Mesendoderm (in vitro differentiated cells): Measurements from ENCODE around the gene ZFPL1.
A peak's percentile ranks its signal among the peaks of the same experiment; 100 is the strongest.

ENCODE experiments used
- DNase-seq: peaks from one replicate; pipeline ENCODE4 v3.0.0; 2013
- H2AK5ac ChIP-seq: 2 replicates; pipeline ENCODE4 v1.6.1; 2013; ENCODE audit warnings: low read length, inconsistent platforms
- H2BK120ac ChIP-seq: 2 replicates; pipeline ENCODE4 v1.6.1; 2013; ENCODE audit warnings: low read depth, mild to moderate bottlenecking, low read length, moderate library complexity, mixed read lengths
- H2BK15ac ChIP-seq: replicated peaks from 2 replicates; pipeline ENCODE4 v1.6.1; 2013; ENCODE audit warnings: low read depth, mild to moderate bottlenecking, moderate library complexity
- H2BK5ac ChIP-seq: 2 replicates; pipeline ENCODE4 v1.6.1; 2013; ENCODE audit warnings: low read length, inconsistent platforms
- H3K18ac ChIP-seq: 2 replicates; pipeline ENCODE4 v1.6.1; 2013; ENCODE audit warnings: mild to moderate bottlenecking, low read length, mixed read lengths
- H3K23ac ChIP-seq: one replicate; pipeline ENCODE4 v1.6.1; 2013; ENCODE audit warnings: low read length
- H3K27ac ChIP-seq: 2 replicates; pipeline ENCODE4 v1.5.1; 2013; ENCODE audit warnings: low read depth, mild to moderate bottlenecking, inconsistent platforms, low read length, moderate library complexity
- H3K27me3 ChIP-seq: 2 replicates; pipeline ENCODE4 v1.6.1; 2013; ENCODE audit warnings: low read length, control low read depth, mild to moderate bottlenecking, inconsistent platforms; ENCODE audit not compliant: insufficient read depth, poor library complexity
- H3K36me3 ChIP-seq: 2 replicates; pipeline ENCODE4 v1.6.1; 2013; ENCODE audit warnings: low read length, inconsistent platforms; ENCODE audit not compliant: control insufficient read depth, insufficient read depth
- H3K4ac ChIP-seq: one replicate; pipeline ENCODE4 v1.6.1; 2013; ENCODE audit warnings: low read depth, mild to moderate bottlenecking, low read length, moderate library complexity
- H3K4me1 ChIP-seq: 2 replicates; pipeline ENCODE4 v1.6.1; 2013; ENCODE audit warnings: low read depth, low read length, inconsistent platforms; ENCODE audit not compliant: control insufficient read depth
- H3K4me2 ChIP-seq: 2 replicates; pipeline ENCODE4 v1.6.1; 2013; ENCODE audit warnings: low read length
- H3K4me3 ChIP-seq: 2 replicates; pipeline ENCODE4 v1.5.1; 2013; ENCODE audit warnings: mild to moderate bottlenecking, low read length
- H3K56ac ChIP-seq: one replicate; pipeline ENCODE4 v1.6.1; 2013; ENCODE audit warnings: low read length
- H3K79me1 ChIP-seq: 2 replicates; pipeline ENCODE4 v1.6.1; 2013; ENCODE audit warnings: low read length, inconsistent platforms
- H3K79me2 ChIP-seq: 2 replicates; pipeline ENCODE4 v1.6.1; 2013; ENCODE audit warnings: mild to moderate bottlenecking, low read length; ENCODE audit not compliant: control insufficient read depth, insufficient read depth
- H3K9ac ChIP-seq: 2 replicates; pipeline ENCODE4 v1.6.1; 2013; ENCODE audit warnings: low read length, inconsistent platforms
- H4K5ac ChIP-seq: one replicate; pipeline ENCODE4 v1.6.1; 2013; ENCODE audit warnings: low read length
- H4K8ac ChIP-seq: one replicate; pipeline ENCODE4 v1.6.1; 2013; ENCODE audit warnings: low read depth, mild to moderate bottlenecking, control low read depth, low read length, moderate library complexity
- WGBS: extraction: QIAGEN DNeasy Blood & Tissue Kit; methylation state at CpG from one replicate; pipeline ENCODE4 v1.1.7; 2013; ENCODE audit warnings: low lambda C conversion rate, missing lambda C conversion rate; ENCODE audit not compliant: insufficient coverage; ENCODE audit errors: extremely low coverage; 5-methylcytosine and 5-hydroxymethylcytosine counted together

ZFPL1 gene

DNA sequence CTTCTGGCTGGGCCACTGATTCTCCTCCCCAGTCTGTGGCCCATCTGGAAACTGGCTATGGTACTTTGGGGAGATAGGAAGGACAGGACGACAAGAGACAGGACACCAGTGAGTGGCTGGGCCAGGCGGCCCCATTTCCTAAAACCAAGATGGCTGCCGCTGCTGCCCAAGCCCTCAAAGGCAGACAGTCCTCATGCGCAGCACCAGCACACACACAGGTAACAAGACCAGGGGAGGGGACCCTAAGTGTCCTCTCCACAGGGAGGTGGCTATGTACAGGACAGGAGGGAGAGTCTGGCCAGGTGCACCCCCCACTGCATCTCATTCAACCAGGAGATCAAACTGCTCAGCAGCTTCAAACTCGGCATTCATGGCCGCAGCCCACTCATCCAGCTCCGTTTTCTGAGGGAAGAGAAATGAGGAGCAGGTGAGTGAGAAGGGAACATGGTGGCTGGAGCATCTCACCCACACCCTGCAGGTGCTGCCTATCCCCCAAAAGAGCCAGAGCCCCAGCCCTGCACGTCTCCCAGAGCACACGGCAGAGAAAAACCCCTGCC is 5.2 kb upstream of the ZFPL1 start:
- H3K27me3 ChIP-seq, result no peaks in the 10 kb centered on the region
- H2BK15ac ChIP-seq, result no peak overlapping the region

GRCh38 chr11:65083134-65083833 is 738 bp upstream of the ZFPL1 start:
- no peak overlapping the region for H4K5ac ChIP-seq
- H3K79me1 ChIP-seq, result peaks cover 29% of the 10 kb centered on the region
- no peak overlapping the region for H4K8ac ChIP-seq
- H2BK15ac ChIP-seq, result no peak overlapping the region
- peak overlapping the region; percentile 92 for H3K4me2 ChIP-seq
- no CpG with 5 or more reads among the region's 13 CpGs for WGBS
- DNase-seq, result no peak
- H3K4me1 ChIP-seq, result peaks cover 2% of the 10 kb centered on the region
- H3K36me3 ChIP-seq, result peaks cover 14% of the 10 kb centered on the region
- no peak overlapping the region for H2BK120ac ChIP-seq
- peak overlapping the region; percentile 85 for H2AK5ac ChIP-seq
- H3K27ac ChIP-seq, result no peak overlapping the region
- H3K27me3 ChIP-seq, result no peaks in the 10 kb centered on the region
- H2BK5ac ChIP-seq, result peak overlapping the region; percentile 70
- peaks cover 29% of the 10 kb centered on the region for H3K79me2 ChIP-seq
- H3K23ac ChIP-seq, result peak overlapping the region; percentile 55
- peak overlapping the region; percentile 99 for H3K9ac ChIP-seq
- peak overlapping the region; percentile 100 for H3K56ac ChIP-seq
- peak overlapping the region; percentile 58 for H3K4ac ChIP-seq
- peak overlapping the region; percentile 100 for H3K4me3 ChIP-seq
- peak overlapping the region; percentile 29 for H3K18ac ChIP-seq

More for the DNA sequence above, 5.2 kb upstream of the ZFPL1 start:
- no CpG with 5 or more reads among the region's 9 CpGs for WGBS
- Histone ChIP-seq H3K18ac (no peak overlapping the region), H3K4me3 (no peak overlapping the region), H3K56ac (no peak overlapping the region), H2BK120ac (no peak overlapping the region), H3K4me1 (peaks cover 2% of the 10 kb centered on the region), H2BK5ac (no peak overlapping the region), H2AK5ac (no peak overlapping the region), H3K79me2 (peaks cover 34% of the 10 kb centered on the region), H3K27ac (no peak overlapping the region), H3K4ac (no peak overlapping the region), H3K36me3 (peaks cover 21% of the 10 kb centered on the region), H4K5ac (no peak overlapping the region), H3K4me2 (no peak overlapping the region), H3K79me1 (peaks cover 32% of the 10 kb centered on the region), H4K8ac (no peak overlapping the region), H3K23ac (no peak overlapping the region), H3K9ac (no peak overlapping the region)
- no peak for DNase-seq

DNA sequence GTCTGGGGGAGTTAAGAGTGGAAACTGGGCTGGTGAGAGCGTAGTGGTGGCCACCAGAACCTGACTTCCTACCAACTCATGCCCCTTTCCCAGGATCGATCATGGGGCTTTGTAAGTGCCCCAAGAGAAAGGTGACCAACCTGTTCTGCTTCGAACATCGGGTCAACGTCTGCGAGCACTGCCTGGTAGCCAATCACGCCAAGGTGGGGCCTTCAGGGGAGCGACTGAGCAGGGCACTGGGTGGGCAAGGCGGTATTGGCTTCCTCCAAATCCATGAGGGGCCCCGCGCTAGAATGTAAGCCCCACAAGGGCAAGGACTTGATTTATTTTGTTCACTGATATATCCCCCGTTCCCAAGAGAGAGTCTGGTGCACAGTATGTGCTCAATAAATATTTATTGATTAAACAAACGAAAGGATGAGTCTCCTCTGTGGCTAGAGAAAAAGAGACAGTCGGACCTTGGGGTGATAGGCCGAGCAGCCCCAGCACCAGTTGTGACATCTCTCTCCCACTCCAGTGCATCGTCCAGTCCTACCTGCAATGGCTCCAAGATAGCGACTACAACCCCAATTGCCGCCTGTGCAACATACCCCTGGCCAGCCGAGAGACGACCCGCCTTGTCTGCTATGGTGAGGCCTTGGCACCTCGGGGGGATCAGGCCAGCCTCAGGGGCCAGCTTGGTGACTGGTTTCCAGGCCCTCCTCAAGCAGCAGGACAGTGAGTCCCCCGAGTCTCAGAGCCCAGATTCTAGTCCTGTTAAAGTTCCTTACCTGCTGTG is 765 bp downstream of the ZFPL1 start:
- peak overlapping the region; percentile 72 for H2BK5ac ChIP-seq
- peak overlapping the region; percentile 74 for H3K23ac ChIP-seq
- peak; percentile 18 for DNase-seq
- peaks cover 23% of the 10 kb centered on the region for H3K79me1 ChIP-seq
- WGBS, result no CpG with 5 or more reads among the region's 23 CpGs
- H4K5ac ChIP-seq, result no peak overlapping the region
- H3K27ac ChIP-seq, result no peak overlapping the region
- H3K79me2 ChIP-seq, result peaks cover 22% of the 10 kb centered on the region
- peak overlapping the region; percentile 93 for H3K4me3 ChIP-seq
- H3K4me1 ChIP-seq, result peaks cover 2% of the 10 kb centered on the region
- no peak overlapping the region for H3K18ac ChIP-seq
- no peak overlapping the region for H2BK15ac ChIP-seq
- H3K36me3 ChIP-seq, result peaks cover 8% of the 10 kb centered on the region
- H3K56ac ChIP-seq, result peak overlapping the region; percentile 99
- H3K4ac ChIP-seq, result no peak overlapping the region
- H3K4me2 ChIP-seq, result peak overlapping the region; percentile 99
- H3K27me3 ChIP-seq, result no peaks in the 10 kb centered on the region
- H4K8ac ChIP-seq, result no peak overlapping the region
- no peak overlapping the region for H2AK5ac ChIP-seq
- peak overlapping the region; percentile 99 for H3K9ac ChIP-seq
- H2BK120ac ChIP-seq, result no peak overlapping the region

DNA sequence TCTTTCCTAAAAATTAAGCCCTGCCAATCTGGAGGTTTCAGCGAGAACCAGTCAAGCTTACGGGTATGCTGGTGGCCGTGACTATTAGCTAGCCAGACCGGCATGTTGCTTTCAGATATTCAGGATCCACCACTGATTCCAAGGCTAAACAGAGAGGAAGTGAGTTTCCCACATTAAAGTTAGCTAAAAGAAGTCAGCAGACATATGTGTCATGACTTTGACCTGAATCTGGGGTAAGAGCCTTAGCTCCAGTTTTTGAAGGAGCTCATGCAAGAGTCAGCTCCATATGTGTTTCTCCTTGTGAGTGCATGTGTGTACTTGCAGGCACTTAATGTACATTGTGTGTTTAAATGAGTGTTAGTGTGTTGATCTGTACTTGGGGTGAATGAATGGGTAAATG is 1.4 kb downstream of the ZFPL1 start:
- Histone ChIP-seq H3K27me3 (no peaks in the 10 kb centered on the region), H2AK5ac (no peak overlapping the region), H3K79me1 (peaks cover 23% of the 10 kb centered on the region), H2BK120ac (no peak overlapping the region), H3K18ac (no peak overlapping the region), H4K5ac (no peak overlapping the region), H3K4me1 (peaks cover 2% of the 10 kb centered on the region), H3K36me3 (peaks cover 4% of the 10 kb centered on the region), H3K79me2 (peaks cover 22% of the 10 kb centered on the region), H2BK5ac (no peak overlapping the region), H2BK15ac (no peak overlapping the region), H3K9ac (no peak overlapping the region), H3K4ac (no peak overlapping the region), H4K8ac (no peak overlapping the region), H3K56ac (no peak overlapping the region), H3K4me3 (no peak overlapping the region), H3K23ac (no peak overlapping the region), H3K27ac (no peak overlapping the region), H3K4me2 (no peak overlapping the region)
- no CpG with 5 or more reads among the region's 4 CpGs for WGBS
- DNase-seq, result no peak

GRCh38 chr11:65086809-65087208 is 2.8 kb downstream of the ZFPL1 start:
- no peak overlapping the region for H3K4me3 ChIP-seq
- no peaks in the 10 kb centered on the region for H3K27me3 ChIP-seq
- no peak overlapping the region for H4K8ac ChIP-seq
- no peak overlapping the region for H3K4me2 ChIP-seq
- H3K9ac ChIP-seq, result no peak overlapping the region
- H2AK5ac ChIP-seq, result no peak overlapping the region
- no CpG with 5 or more reads among the region's 9 CpGs for WGBS
- H2BK5ac ChIP-seq, result no peak overlapping the region
- peaks cover 18% of the 10 kb centered on the region for H3K79me1 ChIP-seq
- H4K5ac ChIP-seq, result no peak overlapping the region
- H2BK120ac ChIP-seq, result no peak overlapping the region
- peaks cover 18% of the 10 kb centered on the region for H3K79me2 ChIP-seq
- no peak overlapping the region for H2BK15ac ChIP-seq
- no peak overlapping the region for H3K4ac ChIP-seq
- DNase-seq, result no peak
- H3K23ac ChIP-seq, result no peak overlapping the region
- H3K4me1 ChIP-seq, result peaks cover 2% of the 10 kb centered on the region
- H3K27ac ChIP-seq, result no peak overlapping the region
- no peak overlapping the region for H3K56ac ChIP-seq
- H3K36me3 ChIP-seq, result no peaks in the 10 kb centered on the region
- no peak overlapping the region for H3K18ac ChIP-seq
